Activated CD8-positive, alpha-beta T cell treated with anti-CD3 and anti-CD28 coated beads, Interleukin-2, amount 10 ng/mL, durations not matched to agents 7 days and 5 days (primary cell): ENCODE data around the gene BAG5. TPM values are rescaled to one million over a fixed set of nuclear protein-coding genes. Genes with fewer than 3 reads are reported as not detected.
A peak's percentile ranks its signal among the peaks of the same experiment; 100 is the strongest.
"Not testable (repeated sequence)": the region's sequence is repeated elsewhere in the genome, so short reads cannot be mapped to it uniquely, and the experiment has no call there.

Experiments
- ATAC-seq: fragments of 150-1000 bp; cut with Tn5 transposase; one replicate; pipeline ENCODE4 v1.10.0; 2021; ENCODE audit warnings: moderate library complexity
- CTCF ChIA-PET: fragments of 350-600 bp; sonication (Branson Sonifier 250); formaldehyde crosslinking; loops from one replicate; lab custom pipeline; 2021; ENCODE audit warnings: antibody characterized with exemption; lab: Charles Lee
- POLR2A ChIA-PET: fragments of 350-600 bp; sonication (Branson Sonifier 250); formaldehyde crosslinking; loops from one replicate; lab custom pipeline; 2021; ENCODE audit warnings: antibody characterized with exemption; lab: Charles Lee
- DNase-seq: peaks from one replicate; pipeline ENCODE4 v3.0.0-alpha.2; 2020
- H3K27ac Mint-ChIP-seq: one replicate; pipeline ENCODE4 v1.8.0; 2021; ENCODE audit warnings: mild to moderate bottlenecking, mixed read lengths
- H3K27me3 Mint-ChIP-seq: one replicate; pipeline ENCODE4 v1.8.0; 2021; ENCODE audit warnings: low read depth, mixed read lengths
- H3K36me3 Mint-ChIP-seq: one replicate; pipeline ENCODE4 v1.8.0; 2021; ENCODE audit warnings: low read depth, mixed read lengths
- H3K4me1 Mint-ChIP-seq: one replicate; pipeline ENCODE4 v1.8.0; 2021; ENCODE audit warnings: low read depth, mixed read lengths
- H3K4me3 Mint-ChIP-seq: one replicate; pipeline ENCODE4 v1.8.0; 2021; ENCODE audit warnings: mild to moderate bottlenecking, mixed read lengths
- H3K9me3 Mint-ChIP-seq: one replicate; pipeline ENCODE4 v1.8.0; 2022; ENCODE audit warnings: mixed read lengths; ENCODE audit not compliant: insufficient read depth
- total RNA-seq, 2 experiments: library from RNA; stranded (reverse); gene quantifications; one replicate each; pipeline ENCODE4 v1.2.3, GENCODE V29; 2021

The BAG5 gene, protein sequence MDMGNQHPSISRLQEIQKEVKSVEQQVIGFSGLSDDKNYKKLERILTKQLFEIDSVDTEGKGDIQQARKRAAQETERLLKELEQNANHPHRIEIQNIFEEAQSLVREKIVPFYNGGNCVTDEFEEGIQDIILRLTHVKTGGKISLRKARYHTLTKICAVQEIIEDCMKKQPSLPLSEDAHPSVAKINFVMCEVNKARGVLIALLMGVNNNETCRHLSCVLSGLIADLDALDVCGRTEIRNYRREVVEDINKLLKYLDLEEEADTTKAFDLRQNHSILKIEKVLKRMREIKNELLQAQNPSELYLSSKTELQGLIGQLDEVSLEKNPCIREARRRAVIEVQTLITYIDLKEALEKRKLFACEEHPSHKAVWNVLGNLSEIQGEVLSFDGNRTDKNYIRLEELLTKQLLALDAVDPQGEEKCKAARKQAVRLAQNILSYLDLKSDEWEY
- 10 to 100 TPM; 31.1 to 33.2 TPM for total RNA-seq

DNA sequence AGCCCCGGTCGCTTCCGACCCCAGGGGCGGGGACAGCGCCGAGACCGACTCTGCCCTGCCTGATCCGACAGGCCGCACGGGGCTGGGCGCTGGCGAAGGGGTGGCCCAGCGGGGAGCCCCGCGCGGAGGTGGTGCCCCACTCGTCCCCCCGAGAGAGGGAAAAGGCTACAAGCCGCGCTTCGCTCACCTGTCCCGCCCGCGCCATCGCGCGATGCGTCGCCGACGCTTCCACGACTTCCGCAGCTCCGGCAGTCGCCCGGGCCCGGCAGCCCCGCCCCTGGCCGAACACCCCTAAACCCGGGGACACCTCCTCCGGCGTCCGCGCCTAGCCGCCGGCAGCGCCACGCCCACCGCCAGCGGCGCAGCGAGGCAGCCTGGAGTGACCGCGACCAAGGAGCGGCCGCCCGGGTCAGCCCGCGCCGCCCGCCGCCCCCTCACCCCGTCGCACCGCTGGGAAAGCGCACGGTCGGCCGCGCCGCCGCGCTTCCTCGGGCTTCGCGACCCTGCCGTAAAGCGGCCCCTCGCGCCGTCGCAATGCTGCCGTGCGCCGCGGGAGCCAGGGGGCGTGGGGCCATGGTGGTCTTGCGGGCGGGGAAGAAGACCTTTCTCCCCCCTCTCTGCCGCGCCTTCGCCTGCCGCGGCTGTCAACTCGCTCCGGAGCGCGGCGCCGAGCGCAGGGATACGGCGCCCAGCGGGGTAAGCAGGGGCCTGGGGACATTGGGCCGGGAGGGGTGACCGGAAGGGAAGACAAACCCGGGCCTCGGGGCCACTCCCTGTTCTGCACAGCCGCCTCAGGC lies at the start of gene BAG5, which contains the start of gene COA8:
BAG5 (minus strand) TSS at position 229 of the 797 bp plus-strand sequence. CDS start 1,493 bp downstream, outside the sequence.
COA8 (plus strand) TSS at position 532 of the 797 bp plus-strand sequence; CDS start at position 574, 42 bp downstream.
- H3K4me3 Mint-ChIP-seq = peak within 1 kb of the TSS; percentile 91
- peak within 1 kb of the TSS; percentile 93 for H3K27ac Mint-ChIP-seq
- ChIA-PET POLR2A (interaction anchor here (0.5 to 2.1 kb wide), 7 partner anchors 30 to 228 kb away, joined by 3 to 16 read pairs (median 6); partner anchors contain the start of genes EIF5, KLC1, TRMT61A and XRCC3), CTCF (interaction anchor here (1.3 to 5.1 kb wide), 5 partner anchors 9 to 359 kb away, joined by 3 to 23 read pairs (median 7); no protein-coding TSS in a partner anchor)
- peaks cover 55% of the 10 kb centered on the region for H3K4me1 Mint-ChIP-seq
- H3K36me3 Mint-ChIP-seq = peaks cover 30% of the 10 kb centered on the region
- DNase-seq (peak; percentile 90), ATAC-seq (peak; percentile 81)
- H3K27me3 Mint-ChIP-seq = no peaks in the 10 kb centered on the region
- H3K9me3 Mint-ChIP-seq = no peaks in the 10 kb centered on the region

- peaks cover 19% of the 10 kb centered on the region for H3K4me1 Mint-ChIP-seq
- H3K27ac Mint-ChIP-seq = no peak overlapping the region
- ChIA-PET POLR2A (interaction anchor here (0.6 kb wide), 1 partner anchor 511 kb away, joined by 4 read pairs; no protein-coding TSS in a partner anchor), CTCF (interaction anchor here (1.6 kb wide), 1 partner anchor 9 kb away, joined by 5 read pairs; no protein-coding TSS in a partner anchor)
- H3K4me3 Mint-ChIP-seq = no peak overlapping the region
- H3K9me3 Mint-ChIP-seq = peaks cover 7% of the 10 kb centered on the region
- peaks cover 20% of the 10 kb centered on the region for H3K27me3 Mint-ChIP-seq
- no peak for ATAC-seq
- DNase-seq = no peak
- H3K36me3 Mint-ChIP-seq = peaks cover 6% of the 10 kb centered on the region
These were observed 48.8 kb upstream of the BAG5 start for GRCh38 chr14:103611215-103611614.

DNA sequence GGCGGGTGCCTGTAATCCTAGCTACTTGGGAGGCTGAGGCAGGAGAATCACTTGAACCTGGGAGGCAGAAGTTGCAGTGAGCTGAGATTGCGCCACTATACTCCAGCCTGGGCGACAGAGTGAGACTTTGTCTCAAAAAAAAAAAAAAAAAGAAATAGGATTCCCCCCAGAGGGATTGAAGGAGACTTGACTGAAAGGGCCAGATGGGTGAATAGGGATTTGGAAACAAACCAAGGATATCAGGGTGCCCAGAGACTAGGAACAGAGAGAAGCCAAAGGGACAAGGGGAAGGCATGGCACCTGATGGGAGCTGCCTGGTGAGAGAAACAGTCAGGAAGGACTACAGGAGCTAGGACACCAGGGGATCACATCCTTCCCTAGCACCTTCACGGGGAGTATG lies 46.6 kb upstream of the BAG5 start:
- not testable (repeated sequence) for DNase-seq, H3K9me3 Mint-ChIP-seq, H3K4me3 Mint-ChIP-seq, H3K36me3 Mint-ChIP-seq, H3K27ac Mint-ChIP-seq, ATAC-seq
- Mint-ChIP-seq H3K4me1 (peaks cover 32% of the 10 kb centered on the region), H3K27me3 (peaks cover 20% of the 10 kb centered on the region)
- POLR2A ChIA-PET = interaction anchor here (1.7 to 2.0 kb wide), 2 partner anchors 16 to 20 kb away, joined by 7 to 9 read pairs; partner anchors contain the start of gene KLC1
- CTCF ChIA-PET = interaction anchor here (0.8 kb wide), 1 partner anchor 215 kb away, joined by 3 read pairs; no protein-coding TSS in a partner anchor

- Mint-ChIP-seq H3K27me3 (peaks cover 20% of the 10 kb centered on the region), H3K27ac (peak overlapping the region; percentile 54), H3K4me3 (peak overlapping the region; percentile 49), H3K36me3 (peaks cover 6% of the 10 kb centered on the region), H3K9me3 (peaks cover 7% of the 10 kb centered on the region), H3K4me1 (peaks cover 32% of the 10 kb centered on the region)
- ChIA-PET CTCF (no interaction called here), POLR2A (interaction anchor here (1.7 to 2.0 kb wide), 2 partner anchors 18 to 21 kb away, joined by 7 to 9 read pairs; partner anchors contain the start of gene KLC1)
- peak; percentile 5 for ATAC-seq
- no peak for DNase-seq
These were observed 45.4 kb upstream of the BAG5 start for GRCh38 chr14:103607822-103608221.

DNA sequence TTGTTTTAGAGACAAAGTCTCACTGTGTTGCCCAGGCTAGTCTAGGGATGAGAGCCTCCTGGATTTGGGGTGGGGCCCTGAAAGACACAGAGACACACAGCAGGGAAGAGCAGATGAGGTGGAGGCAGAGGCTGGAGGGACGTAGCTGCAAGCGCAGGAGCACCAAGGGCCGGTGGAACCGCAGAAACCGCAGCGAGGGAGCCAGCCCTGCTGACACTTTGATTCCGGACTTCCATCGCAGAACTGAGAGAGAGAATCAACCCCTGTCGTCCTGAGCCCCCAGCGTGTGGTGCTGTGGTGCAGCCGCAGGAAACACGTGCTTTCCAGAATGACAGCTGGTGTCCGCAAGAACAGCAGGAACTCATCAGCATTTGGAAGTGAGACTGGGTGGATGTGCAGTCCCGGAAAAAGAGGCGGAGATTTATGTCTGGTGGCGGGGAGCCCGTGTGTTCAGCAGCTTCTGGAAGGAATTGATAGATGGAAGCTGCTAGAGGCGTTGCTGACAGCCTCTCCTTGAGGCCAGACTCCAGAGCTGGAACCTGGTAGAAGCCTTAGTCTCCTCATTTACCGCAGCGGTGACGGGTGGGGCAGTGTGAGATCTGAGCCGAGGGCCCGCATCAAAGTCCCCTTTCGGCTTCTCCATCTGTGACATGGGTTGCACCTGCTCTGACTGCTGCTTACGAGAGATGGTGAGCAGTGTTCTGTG lies 44.7 kb upstream of the BAG5 start:
- H3K27me3 Mint-ChIP-seq = peaks cover 20% of the 10 kb centered on the region
- H3K4me1 Mint-ChIP-seq = peaks cover 32% of the 10 kb centered on the region
- DNase-seq = peak; percentile 81
- POLR2A ChIA-PET = interaction anchor here (2.0 kb wide), 1 partner anchor 18 kb away, joined by 9 read pairs; no protein-coding TSS in a partner anchor
- ATAC-seq = peak; percentile 80
- H3K4me3 Mint-ChIP-seq = peak overlapping the region; percentile 49
- H3K27ac Mint-ChIP-seq = peak overlapping the region; percentile 54
- CTCF ChIA-PET = no interaction called here
- peaks cover 7% of the 10 kb centered on the region for H3K9me3 Mint-ChIP-seq
- peaks cover 6% of the 10 kb centered on the region for H3K36me3 Mint-ChIP-seq

DNA sequence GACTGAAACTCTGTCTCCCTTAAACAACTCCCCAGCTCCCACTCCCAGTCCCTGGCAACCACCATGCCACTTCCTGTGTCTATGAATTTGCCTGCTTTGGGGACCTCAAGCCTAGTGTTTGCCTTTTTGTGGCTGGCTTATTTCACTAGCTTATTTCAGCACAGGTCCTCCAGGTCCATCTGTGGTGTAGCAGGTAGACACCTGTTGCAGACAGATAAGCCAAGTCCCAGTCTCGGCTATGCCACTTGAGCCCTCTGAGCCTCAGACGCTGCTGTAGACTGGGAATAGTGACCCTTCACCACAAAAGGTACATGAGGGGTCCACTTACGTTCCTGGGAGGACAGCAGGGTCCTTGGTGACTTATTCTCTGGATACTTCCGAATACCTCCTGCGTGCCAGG lies 42.2 kb upstream of the BAG5 start:
- Mint-ChIP-seq H3K27ac (no peak overlapping the region), H3K27me3 (peaks cover 20% of the 10 kb centered on the region)
- CTCF ChIA-PET = interaction anchor here (1.4 kb wide), 1 partner anchor 37 kb away, joined by 3 read pairs; no protein-coding TSS in a partner anchor

GRCh38 chr14:103600503-103600902 lies 38.0 kb upstream of the BAG5 start:
- Mint-ChIP-seq H3K9me3 (no peaks in the 10 kb centered on the region), H3K4me3 (no peak overlapping the region), H3K36me3 (no peaks in the 10 kb centered on the region), H3K4me1 (peaks cover 11% of the 10 kb centered on the region), H3K27ac (no peak overlapping the region), H3K27me3 (no peaks in the 10 kb centered on the region)
- CTCF ChIA-PET = no interaction called here
- DNase-seq (no peak), ATAC-seq (no peak)
- POLR2A ChIA-PET = no interaction called here

More for the DNA sequence above, 42.2 kb upstream of the BAG5 start:
- POLR2A ChIA-PET = no interaction called here
- Mint-ChIP-seq H3K4me3 (no peak overlapping the region), H3K4me1 (peaks cover 32% of the 10 kb centered on the region), H3K9me3 (no peaks in the 10 kb centered on the region), H3K36me3 (no peaks in the 10 kb centered on the region)
- no peak for DNase-seq
- no peak for ATAC-seq

DNA sequence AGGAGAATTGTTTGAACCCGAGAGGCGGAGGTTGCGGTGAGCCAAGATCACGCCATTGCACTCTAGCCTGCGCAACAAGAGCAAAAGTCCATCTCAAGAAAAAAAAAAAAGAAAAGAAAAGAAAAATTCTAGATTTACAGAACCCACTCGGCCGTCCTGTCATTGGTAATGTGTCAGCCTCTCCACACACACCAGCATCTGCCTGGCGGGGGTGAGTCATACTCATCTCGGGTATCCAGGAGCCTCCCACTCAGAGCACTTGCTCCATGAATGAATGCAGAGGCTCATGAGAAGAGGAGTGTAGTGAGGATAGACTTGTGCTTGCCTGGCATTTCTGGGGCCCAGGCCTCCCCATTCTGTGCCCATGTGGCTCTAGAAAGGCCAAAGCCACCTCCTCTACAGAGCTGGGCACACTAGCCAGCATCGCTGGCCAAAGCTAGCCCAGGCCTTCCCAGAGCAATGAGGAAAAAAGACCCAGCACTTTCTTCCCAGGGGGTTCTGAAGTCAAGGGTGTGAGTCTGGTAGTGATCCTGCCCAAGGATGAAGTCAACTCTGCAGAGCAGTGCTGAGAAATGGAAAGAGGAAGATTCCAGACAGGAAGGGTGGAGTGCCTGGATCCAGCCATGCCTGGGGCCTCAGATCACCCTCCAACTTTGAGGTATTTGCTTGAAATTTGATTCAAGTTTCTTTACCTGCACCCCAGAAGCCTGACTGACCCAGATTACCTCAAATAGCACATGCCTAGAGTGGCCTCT lies 35.3 kb upstream of the BAG5 start:
- DNase-seq = no peak
- Mint-ChIP-seq H3K27me3 (no peaks in the 10 kb centered on the region), H3K27ac (peak overlapping the region; percentile 3), H3K4me3 (no peak overlapping the region), H3K36me3 (no peaks in the 10 kb centered on the region), H3K9me3 (no peaks in the 10 kb centered on the region), H3K4me1 (peaks cover 8% of the 10 kb centered on the region)
- no peak for ATAC-seq
- CTCF ChIA-PET = no interaction called here
- POLR2A ChIA-PET = no interaction called here

- POLR2A ChIA-PET = no interaction called here
- DNase-seq (no peak), ATAC-seq (no peak)
- no peaks in the 10 kb centered on the region for H3K36me3 Mint-ChIP-seq
- H3K9me3 Mint-ChIP-seq = no peaks in the 10 kb centered on the region
- H3K4me3 Mint-ChIP-seq = no peak overlapping the region
- peaks cover 8% of the 10 kb centered on the region for H3K4me1 Mint-ChIP-seq
- CTCF ChIA-PET = no interaction called here
- no peak overlapping the region for H3K27ac Mint-ChIP-seq
- no peaks in the 10 kb centered on the region for H3K27me3 Mint-ChIP-seq
These were observed 31.8 kb upstream of the BAG5 start for GRCh38 chr14:103594265-103594664.

GRCh38 chr14:103593577-103593976 lies 31.1 kb upstream of the BAG5 start:
- H3K27me3 Mint-ChIP-seq = no peaks in the 10 kb centered on the region
- H3K27ac Mint-ChIP-seq = peak overlapping the region; percentile 39
- ATAC-seq (peak; percentile 70), DNase-seq (peak; percentile 27)
- H3K9me3 Mint-ChIP-seq = no peaks in the 10 kb centered on the region
- ChIA-PET POLR2A (no interaction called here), CTCF (no interaction called here)
- H3K4me1 Mint-ChIP-seq = peaks cover 8% of the 10 kb centered on the region
- H3K4me3 Mint-ChIP-seq = no peak overlapping the region
- peaks cover 3% of the 10 kb centered on the region for H3K36me3 Mint-ChIP-seq
